NCI-H1436 (cell line): Measurements from ENCODE around the gene LHFPL2.

Experiments
- DNase-seq: peaks from one replicate; lab custom pipeline; 2025; lab: John Stamatoyannopoulos, UW

LHFPL2 gene

GRCh38 chr5:78568212-78568611 is 80.4 kb downstream of the LHFPL2 start:
- no peak for DNase-seq

- DNase-seq = no peak
Observed at GRCh38 chr5:78567617-78568016, 81.0 kb downstream of the LHFPL2 start.

- DNase-seq = no peak
Observed at GRCh38 chr5:78566747-78567425, 81.7 kb downstream of the LHFPL2 start.

GRCh38 chr5:78565395-78565794 is 83.2 kb downstream of the LHFPL2 start:
- DNase-seq = no peak

- DNase-seq = no peak
Observed at GRCh38 chr5:78563621-78564020, 85.0 kb downstream of the LHFPL2 start.

GRCh38 chr5:78562714-78563330 is 85.8 kb downstream of the LHFPL2 start:
- DNase-seq = no peak

GRCh38 chr5:78562001-78562400 is 86.6 kb downstream of the LHFPL2 start:
- no peak for DNase-seq

GRCh38 chr5:78561261-78561660 is 87.3 kb downstream of the LHFPL2 start:
- no peak for DNase-seq

GRCh38 chr5:78560000-78560855 is 88.3 kb downstream of the LHFPL2 start:
- DNase-seq = no peak

- no peak for DNase-seq
Observed at GRCh38 chr5:78557601-78558000, 91.0 kb downstream of the LHFPL2 start.

- no peak for DNase-seq
Observed at GRCh38 chr5:78555870-78556269, 92.7 kb downstream of the LHFPL2 start.

GRCh38 chr5:78554670-78555069 is 93.9 kb downstream of the LHFPL2 start:
- no peak for DNase-seq

GRCh38 chr5:78553580-78554353 is 94.8 kb downstream of the LHFPL2 start:
- DNase-seq = no peak

- DNase-seq = no peak
Observed at GRCh38 chr5:78552729-78553342, 95.7 kb downstream of the LHFPL2 start.

GRCh38 chr5:78550891-78551290 is 97.7 kb downstream of the LHFPL2 start:
- no peak for DNase-seq

GRCh38 chr5:78549043-78549442 is 99.5 kb downstream of the LHFPL2 start:
- DNase-seq = no peak

- DNase-seq = no peak
Observed at GRCh38 chr5:78547731-78548615, 100.6 kb downstream of the LHFPL2 start.

GRCh38 chr5:78547183-78547582 is 101.4 kb downstream of the LHFPL2 start:
- no peak for DNase-seq

GRCh38 chr5:78546276-78546996 is 102.1 kb downstream of the LHFPL2 start:
- DNase-seq = no peak

GRCh38 chr5:78545406-78545805 is 103.2 kb downstream of the LHFPL2 start:
- no peak for DNase-seq
